HG03103 (cell line): ENCODE results near the gene PPP1R15B.

Source experiments
- ATAC-seq: cut with Tn5 transposase; IDR thresholded peaks from one replicate; pipeline ENCODE4 v1.9.1; 2021; ENCODE audit warnings: low read depth; ENCODE audit not compliant: unreplicated experiment

Gene PPP1R15B

DNA sequence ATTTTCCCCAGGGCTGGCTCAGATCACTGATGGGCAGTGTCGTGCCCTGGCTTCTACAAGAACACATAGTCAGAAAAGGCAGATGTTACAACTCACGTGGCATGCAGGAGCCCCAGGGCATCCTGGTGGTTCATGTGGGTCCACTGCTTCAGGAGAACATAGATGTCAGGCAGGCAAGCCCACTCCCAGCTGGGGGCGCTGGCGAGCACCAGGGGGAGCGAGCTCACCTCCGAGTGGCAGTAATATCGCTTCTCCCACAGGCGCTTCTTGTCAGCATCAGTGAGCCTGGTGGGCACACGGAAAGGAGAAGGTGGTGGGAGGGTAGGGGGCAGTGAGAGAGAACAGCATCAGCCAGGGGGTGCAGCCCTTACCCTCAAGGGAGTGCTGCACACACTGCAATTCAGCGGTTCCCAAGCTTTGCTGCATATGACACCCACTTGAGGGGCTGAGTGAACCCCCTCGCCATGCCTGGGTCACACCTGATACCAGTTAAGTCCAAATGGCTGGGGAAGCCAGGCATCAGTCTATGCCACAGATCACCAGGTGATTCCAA lies 34.3 kb upstream of the PPP1R15B start:
- ATAC-seq = no peak

DNA sequence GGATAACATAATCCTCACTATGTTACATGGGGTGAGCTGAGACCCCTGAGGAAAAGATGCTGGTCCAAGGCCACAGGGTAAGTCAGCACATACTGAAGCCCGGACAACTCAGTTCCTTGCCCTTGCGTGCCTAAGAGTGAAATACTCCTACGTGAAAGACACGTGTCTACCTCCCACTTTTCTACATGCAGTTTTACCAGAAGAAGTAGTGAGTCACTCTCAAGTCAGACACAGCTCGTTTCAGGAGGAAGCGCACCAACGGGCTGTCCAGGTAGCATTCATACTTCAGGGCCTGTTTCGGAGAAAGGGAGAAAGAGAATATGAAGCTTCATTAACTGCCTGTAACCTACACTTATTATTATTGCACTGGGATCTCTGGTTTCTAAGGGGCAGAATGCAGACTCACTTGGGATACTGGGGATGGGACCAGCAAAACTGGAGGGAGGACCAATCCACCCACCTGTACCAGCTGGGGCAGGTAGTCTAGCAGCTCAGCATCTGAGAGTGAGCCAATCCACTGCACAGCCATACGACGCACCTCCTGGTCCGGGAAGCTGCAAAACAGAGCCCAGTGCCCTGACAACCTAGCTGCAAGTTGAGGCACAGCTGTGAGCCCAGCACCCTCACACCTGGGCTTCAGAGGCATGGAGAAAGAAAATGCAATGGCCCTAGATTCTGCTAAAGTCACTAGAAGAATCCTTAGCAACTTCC lies 32.4 kb upstream of the PPP1R15B start:
- no peak for ATAC-seq

DNA sequence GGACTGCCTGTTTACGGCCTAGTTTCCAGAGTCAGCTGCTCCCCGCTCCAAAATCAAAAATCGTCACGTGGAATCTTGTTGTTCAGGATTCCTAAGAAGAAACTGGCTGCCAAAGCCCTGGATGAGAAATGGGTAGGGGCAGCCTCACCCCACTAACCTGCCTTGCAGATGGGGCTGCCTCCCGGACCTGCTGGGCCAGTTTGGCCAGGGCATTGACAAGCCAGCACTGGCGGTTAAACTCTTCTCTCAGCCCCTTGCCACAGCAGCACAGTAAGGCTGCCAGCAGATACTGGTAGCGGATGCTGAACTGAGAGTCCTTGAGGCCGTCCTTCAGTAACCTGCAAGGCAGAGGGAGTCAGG lies 31.6 kb upstream of the PPP1R15B start:
- no peak for ATAC-seq

DNA sequence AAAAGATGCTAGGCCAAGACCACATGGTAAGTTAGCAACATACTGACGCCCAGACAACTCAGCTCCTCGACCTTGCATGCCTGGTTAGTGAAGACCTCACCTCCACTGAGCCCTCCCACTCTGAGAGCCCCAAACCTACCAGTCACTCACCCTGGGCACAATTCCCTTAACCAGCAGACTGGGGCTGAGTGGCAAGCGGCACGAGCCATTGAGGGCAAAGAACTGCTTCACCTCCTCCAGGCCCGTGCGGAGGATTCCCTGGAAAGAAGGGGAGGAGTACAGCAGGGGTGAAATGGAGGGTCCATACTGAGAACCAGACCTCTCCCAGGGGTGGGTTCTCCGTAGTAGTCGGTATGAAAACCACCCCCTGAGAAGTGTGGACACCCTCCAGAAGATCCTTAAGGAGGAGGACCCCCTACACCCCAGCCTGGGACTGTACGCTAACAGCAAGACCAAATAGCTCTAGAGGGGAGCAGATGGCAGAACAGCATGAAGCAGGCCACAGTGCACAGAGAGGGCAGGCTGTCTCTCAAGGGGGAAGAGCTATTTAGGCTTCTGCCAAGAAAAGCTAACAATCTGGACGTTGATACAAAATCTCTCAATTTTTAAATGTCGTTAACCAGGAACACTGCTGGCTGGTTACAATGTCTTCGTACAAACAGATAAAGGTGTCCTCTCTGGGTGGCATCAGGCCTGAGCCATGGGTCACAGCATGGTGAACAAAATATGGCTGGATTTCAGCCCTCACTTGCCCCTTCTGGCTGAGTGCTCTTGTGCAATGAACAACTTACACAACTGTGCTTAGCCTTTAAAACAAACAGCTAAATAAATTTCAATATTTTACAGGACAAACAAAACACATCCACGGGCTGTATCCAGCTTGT lies 31.0 kb upstream of the PPP1R15B start:
- ATAC-seq = no peak

DNA sequence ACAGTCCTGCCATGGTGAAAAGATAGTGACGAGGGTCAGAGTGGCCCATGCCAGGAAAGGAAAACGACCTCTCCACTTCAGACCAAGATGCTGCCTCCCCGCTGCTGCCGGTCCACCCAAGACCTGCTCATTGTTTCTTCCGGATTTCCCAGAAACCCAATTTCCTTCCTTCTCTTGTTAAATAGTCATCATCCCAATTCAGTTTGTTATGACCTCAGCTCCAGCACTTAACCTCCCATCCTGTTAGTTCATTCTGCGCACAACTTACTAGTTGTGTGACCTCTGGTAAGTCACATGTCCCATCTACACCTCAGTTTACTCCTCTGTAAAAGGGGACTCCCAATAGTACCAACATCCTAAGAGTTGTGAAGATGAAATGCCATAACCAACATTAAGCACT lies 29.9 kb upstream of the PPP1R15B start:
- no peak for ATAC-seq

DNA sequence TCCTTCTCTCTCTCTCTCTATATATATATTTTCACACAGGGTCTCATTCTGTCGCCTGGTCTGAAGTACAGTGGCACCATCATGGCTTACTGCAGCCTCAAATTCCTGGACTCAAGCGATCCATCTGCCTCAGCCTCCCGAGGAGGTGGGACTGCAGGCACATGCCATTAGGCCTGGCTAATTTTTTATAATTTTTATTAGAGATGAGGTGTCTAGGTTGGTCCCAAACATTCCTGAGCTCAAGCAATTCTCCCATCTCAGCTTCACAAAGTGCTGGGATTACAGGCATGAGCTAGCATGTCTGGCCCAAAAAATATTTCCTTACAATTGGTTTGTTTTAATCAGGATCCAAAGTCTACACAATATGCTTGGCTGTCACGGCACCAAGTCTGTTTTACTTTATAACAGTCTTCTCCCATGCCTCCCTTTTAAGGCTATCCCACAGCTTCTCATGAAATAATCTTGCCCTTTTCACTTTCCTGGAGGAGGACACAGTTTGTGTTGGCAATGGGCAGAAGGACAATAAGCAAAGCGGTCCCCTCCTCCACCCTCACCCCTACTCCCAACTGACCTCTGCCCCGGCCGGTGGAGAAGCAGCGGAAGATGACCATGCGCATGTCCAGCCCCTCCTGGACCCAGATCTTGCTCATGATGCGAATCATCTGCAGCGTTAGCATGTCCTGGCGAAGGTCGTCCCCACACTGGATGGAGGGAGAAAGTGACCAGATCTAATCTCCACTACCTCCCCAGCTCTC lies 28.2 kb upstream of the PPP1R15B start:
- no peak for ATAC-seq

DNA sequence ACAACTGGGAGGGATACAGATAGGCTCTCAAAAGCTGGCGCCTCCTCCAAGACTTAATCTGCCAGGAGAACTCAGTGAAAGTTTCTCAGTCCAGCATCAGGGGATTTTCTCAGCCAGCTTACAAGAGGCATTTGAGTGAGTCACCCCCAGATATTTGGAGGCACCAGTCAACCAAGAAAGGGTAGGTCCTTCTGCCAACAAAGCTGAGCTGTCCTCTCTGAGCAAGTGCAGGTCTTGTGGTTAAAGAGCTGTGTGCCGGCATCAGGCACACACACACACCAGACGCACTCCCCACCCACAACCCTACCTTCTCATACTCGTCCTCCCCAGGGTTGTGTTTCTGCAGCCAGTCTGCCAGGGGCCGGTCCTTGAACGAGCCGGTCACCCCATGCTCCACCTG lies 27.0 kb upstream of the PPP1R15B start:
- no peak for ATAC-seq

DNA sequence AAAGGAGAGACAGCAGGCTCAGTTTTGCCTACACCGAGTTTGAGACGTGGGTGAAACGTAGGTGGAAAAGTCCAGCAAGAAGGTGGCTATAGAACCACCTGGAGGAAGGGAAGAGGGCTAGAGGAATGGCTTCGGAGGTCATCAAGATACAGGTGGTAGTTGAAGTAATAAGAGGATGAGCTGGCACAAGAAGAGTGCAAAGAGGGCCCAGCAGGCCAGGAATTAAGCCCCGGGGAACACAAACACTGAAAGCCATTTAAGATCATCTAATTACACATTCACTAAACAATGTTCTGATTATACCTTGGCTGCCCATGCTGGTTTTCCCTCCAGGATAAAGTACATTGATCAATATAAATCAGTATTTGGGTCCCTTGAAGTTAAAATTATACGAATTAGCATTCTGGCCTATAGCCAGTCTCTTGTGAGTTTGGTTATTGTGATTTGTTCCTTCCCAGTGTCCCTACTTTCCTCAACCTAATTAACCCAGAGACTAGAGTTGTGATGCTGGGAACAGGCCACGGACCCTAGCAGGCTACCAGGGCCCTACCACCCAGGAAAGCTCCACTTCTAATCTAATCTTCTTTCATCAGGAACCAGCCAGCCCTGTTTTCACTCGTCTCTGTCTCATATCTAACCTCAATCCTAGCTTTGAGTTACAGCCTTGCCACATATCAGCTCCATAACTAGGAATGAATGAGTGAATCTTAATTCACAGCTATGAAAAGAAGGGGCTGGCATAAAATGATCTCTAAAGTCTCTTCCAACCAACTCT lies 26.4 kb upstream of the PPP1R15B start:
- ATAC-seq = no peak

DNA sequence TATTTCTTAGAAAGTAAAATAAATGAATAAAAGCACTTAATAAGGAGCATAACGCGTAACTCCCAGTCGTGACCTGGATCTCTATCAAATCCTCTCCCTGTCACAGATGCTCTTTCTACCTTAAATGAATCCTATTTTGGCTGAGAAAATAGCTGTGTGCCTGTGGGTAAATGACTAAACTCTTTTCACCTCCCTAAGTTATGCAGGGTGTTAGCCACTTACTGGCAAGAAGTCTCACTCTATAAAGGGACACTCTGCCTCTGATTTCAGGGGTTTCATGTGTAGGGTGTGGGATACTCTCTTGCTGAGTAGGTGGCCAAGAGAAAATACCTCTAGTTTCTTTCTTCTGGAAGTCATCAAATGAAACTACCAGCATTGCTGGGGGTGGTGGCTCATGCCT lies 24.3 kb upstream of the PPP1R15B start:
- no peak for ATAC-seq

DNA sequence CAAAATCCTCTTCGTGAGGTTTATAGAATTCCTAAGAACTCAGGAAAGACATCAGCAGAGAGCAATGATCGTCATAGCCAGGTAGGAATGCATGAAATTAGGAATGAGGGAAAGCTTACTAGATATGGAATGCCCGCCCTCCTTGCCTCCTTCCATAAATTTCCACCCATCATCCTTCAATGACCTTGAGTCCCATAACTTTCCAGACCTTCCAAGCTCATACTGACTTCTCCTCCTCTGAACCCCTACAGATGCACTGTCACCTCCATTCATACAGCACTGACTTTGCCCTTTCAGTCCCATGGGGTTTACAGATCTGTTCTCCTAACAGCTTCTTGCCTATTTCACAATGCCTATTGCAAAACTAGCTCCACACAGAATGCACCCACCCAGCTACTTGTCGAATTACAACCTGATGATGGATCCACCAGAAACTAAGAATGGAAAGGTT lies 23.8 kb upstream of the PPP1R15B start:
- ATAC-seq = no peak

DNA sequence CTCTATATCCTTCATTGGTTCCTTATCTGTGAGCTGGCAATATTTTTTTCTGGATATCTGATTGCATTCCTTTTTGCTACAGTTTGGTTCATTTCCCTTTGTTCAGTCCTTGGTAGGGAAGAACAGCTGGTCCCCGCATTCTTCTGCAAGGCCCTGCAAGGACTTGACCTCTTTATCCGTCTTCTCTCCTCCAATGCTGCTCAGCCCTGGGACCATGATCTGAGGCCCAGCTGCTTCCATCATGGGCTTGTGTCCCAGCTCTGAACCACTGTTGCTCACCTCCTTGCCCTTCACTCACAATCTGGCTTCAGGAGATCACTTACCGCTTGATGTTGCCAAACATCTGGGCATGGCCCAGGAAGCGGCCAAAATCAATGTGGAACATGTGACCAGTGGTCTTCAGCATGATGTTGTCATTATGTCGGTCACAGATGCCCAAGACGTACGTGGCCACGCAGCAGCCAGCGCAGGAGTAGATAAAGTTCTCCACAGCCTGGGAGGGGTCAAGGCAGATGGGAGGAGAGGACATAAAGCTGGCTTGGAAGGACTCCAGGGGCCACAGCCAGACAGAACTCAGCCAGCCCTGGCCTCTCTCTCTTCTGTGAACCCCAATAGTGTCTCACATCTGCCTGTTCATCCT lies 22.6 kb upstream of the PPP1R15B start:
- ATAC-seq = no peak

DNA sequence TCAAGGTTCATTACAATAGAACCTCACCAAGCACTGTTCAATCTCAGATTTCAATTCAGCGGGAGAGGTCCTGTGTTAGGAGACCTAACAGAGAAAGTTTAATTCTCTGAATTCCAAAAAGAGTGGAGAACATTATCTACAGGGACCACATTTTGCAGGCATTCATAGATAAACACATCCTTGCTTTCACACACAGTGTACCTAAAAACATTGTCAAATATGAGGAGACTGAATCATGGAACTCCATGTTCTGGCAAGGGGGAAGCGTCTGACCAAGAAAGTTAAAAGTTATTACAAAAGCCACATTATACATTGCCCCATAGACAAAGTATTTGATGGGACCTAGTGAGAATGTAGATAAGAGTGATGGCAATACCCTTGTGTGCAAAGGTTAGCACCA lies 21.1 kb upstream of the PPP1R15B start:
- ATAC-seq = no peak

DNA sequence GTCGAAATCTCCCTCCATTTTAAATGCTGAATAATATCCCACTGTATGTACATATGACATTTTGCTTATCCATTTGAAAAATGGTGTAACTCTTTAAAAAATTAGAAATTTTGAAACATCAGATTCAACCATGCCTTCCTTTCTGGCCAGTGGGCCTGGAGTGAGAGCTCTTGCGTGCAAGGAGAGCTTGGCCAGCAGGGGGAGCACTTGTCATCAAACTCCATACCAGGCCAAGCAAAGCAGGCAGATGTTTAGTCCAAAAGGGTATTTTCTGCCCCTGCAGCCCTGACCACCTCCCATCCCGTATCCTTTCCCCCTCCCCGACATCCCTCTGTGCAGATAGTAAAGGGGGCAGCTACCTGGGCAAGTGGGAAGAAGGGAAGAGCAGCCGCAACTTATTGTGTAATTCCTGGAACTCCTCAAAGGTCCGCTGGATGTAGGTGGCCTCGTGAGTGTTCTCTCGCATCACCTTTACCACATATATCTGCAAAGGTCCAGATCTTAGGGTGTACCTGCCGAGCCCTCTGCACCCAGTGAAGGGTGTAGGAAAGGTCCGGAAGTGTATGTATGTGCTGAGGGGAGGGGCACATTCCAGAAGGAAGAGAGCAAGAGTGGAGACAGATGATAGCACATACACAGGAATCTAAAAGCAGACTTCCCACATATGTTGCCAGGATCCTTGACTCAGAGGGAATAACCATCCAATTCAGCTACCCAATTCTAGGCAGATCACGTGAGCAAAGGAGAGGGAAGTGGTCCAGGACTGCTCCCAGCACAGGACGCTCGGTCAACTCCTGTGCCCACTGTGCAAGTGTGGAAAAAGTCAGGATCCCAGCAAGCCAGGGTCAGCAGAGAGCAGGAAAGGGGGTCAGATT lies 19.9 kb upstream of the PPP1R15B start:
- no peak for ATAC-seq

DNA sequence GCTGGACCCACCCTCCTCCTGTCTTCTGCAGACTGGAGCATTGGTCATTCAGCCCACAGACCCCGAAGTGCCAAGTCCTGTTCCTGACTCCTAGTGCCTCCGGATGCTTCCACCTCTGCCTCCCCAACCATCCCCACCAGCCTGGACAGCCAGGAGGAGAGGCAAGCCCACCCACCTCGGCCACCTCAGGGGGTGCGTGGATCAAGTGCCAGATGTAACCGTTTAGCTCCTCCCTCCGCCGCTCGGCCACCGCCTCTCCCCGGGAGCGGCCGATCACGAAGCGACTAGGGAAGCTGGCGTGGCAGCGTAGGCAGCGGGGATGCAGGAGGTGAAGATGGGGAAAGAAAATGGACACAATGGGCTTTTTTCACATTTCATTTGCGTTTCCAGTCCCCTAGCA lies 18.1 kb upstream of the PPP1R15B start:
- ATAC-seq = no peak

DNA sequence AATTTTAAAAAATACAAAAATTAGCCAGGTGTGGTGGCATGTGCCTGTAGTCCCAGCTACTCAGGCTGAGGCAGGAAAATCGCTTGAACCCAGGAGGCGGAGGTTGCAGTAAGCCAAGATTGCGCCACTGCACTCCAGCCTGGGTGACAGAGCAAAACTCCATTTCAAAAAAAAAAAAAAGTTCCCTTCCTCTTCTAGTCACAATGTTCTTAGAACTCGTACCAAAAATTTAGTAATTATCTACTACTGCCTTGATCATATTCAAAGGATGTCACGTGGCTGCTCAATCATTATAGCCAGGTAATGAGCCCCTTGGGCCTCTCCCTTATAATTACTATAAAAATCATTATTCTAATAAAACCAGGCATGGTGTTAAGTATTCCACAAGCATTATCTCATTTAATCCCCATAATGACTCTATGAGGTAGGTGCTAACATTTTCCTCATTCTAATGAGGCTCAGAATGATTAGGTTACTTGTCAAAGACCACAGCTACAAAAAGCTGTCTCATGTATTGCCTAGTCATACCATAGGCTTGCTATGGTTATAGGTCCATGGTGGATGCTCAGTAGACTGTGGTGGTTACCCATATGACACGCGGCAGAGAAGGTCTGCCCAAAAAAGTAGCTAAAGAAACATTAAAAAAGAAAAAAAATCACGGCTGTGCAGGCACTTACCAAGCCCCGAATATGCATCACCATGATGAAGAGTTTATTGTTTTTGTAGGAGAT lies 15.5 kb upstream of the PPP1R15B start:
- ATAC-seq = no peak

DNA sequence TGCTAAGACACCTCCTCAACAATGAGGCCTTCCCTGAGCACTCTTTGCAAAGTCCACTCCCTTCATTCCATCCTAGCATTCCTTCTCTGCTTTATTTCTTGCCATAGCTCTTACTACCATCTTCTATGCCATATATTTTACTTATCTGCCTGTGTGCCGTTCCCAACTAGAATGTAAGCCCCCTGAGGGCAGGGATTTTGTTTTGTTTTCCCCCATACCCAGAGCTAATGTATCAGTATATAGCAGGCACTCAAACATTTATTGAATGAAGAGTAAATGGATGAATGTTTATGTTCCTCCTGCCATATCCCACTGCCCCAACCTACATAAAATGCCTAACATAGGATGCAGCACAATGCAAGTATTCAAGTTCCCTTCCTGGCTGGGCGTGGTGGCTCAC lies 14.9 kb upstream of the PPP1R15B start:
- ATAC-seq = no peak

DNA sequence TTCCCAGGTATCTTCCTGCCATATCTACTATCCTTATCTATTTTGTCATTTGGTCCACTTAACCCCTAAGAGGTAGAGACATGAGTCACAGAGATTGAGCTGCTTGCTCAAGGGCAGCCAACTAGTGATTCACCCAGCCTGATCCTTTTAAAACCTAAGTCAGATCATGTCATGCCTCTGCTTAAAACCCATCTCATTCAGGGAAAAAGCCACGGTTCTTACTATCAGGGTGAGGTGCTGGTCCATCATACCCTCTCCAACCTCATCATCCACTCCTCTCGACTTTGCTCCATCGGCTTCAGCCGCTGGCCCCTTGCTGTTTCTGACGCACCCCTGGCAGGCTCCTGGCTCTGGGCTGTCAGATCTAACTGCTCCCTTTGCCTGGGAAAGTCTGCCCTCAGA lies 14.4 kb upstream of the PPP1R15B start:
- ATAC-seq = no peak

DNA sequence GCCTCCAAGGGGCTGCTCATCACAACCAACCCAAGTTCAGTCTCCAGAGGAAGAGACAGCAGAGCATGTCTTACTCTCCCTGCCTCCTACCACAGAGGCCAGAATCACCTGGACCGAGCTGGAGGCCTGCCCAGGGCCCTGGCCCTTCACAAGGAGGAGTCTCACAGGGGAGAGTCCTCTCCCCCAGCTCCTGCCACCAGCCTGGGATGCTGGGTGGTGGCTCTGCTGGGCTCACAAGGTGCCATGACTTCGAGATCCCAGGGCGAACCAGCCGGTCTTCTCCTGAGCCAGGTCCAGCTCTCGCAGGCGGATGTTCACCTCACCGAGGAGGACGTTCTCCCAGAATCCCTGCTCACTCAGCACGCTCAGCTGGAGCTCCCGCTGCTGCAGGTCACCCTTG lies 13.0 kb upstream of the PPP1R15B start:
- no peak for ATAC-seq
